Osteoblast (primary cell): Measurements from ENCODE around the gene SMC4. TPM values are rescaled to one million over a fixed set of nuclear protein-coding genes. Genes with fewer than 3 reads are reported as not detected.

Experiments
- DNase-seq: peaks from one replicate; pipeline ENCODE4 v3.0.0; 2011; ENCODE audit warnings: low spot score, mixed read lengths; ENCODE audit not compliant: insufficient read length; ENCODE audit errors: missing footprints
- H2AFZ ChIP-seq: 2 replicates; pipeline ENCODE4 v1.6.0; 2011; ENCODE audit warnings: mild to moderate bottlenecking, low read length
- H3K27ac ChIP-seq: 2 replicates; pipeline ENCODE4 v1.5.1; 2011; ENCODE audit warnings: mild to moderate bottlenecking, low read depth, low read length, moderate library complexity
- H3K27me3 ChIP-seq: 2 replicates; pipeline ENCODE4 v1.6.0; 2012; ENCODE audit warnings: mild to moderate bottlenecking, control low read depth, inconsistent platforms, low read length, moderate library complexity; ENCODE audit not compliant: insufficient read depth
- H3K36me3 ChIP-seq: 2 replicates; pipeline ENCODE4 v1.5.1; 2011; ENCODE audit warnings: mild to moderate bottlenecking, low read length, control low read depth, moderate library complexity; ENCODE audit not compliant: insufficient read depth
- H3K4me1 ChIP-seq: 2 replicates; pipeline ENCODE4 v1.5.1; 2011; ENCODE audit warnings: mild to moderate bottlenecking, low read length, control low read depth, moderate library complexity; ENCODE audit not compliant: insufficient read depth
- H3K4me2 ChIP-seq: 2 replicates; pipeline ENCODE4 v1.6.0; 2011; ENCODE audit warnings: mild to moderate bottlenecking, low read length; ENCODE audit not compliant: insufficient read depth
- H3K4me3 ChIP-seq: fragments of 200-600 bp; sonication (generic); 3 replicates; pipeline ENCODE4 v1.5.1; 2012; ENCODE audit warnings: mild to moderate bottlenecking, low read length, inconsistent platforms; ENCODE audit not compliant: insufficient read depth
- H3K79me2 ChIP-seq: 2 replicates; pipeline ENCODE4 v1.6.0; 2012; ENCODE audit warnings: mild to moderate bottlenecking, low read length, control low read depth, inconsistent platforms; ENCODE audit not compliant: insufficient read depth
- H3K9me3 ChIP-seq: 2 replicates; pipeline ENCODE4 v1.5.1; 2011; ENCODE audit warnings: low read depth, low read length, control low read depth
- H4K20me1 ChIP-seq: 2 replicates; pipeline ENCODE4 v1.6.0; 2012; ENCODE audit warnings: mild to moderate bottlenecking, low read length, control low read depth; ENCODE audit not compliant: insufficient read depth
- total RNA-seq: library from RNA; depleted of rRNA; stranded (reverse); fragments of >200 nt; gene quantifications from 2 replicates; pipeline ENCODE4 v1.2.3, GENCODE V29; 2012
- TF ChIP-seq, protein P1 (sequence below): IDR thresholded peaks from 2 replicates; pipeline ENCODE4 v1.5.1; 2011; ENCODE audit warnings: mild to moderate bottlenecking, low read depth, low read length, moderate library complexity; ENCODE audit errors: extremely low read depth

Gene SMC4
- total RNA-seq, 1 donor: 32.9 TPM

DNA sequence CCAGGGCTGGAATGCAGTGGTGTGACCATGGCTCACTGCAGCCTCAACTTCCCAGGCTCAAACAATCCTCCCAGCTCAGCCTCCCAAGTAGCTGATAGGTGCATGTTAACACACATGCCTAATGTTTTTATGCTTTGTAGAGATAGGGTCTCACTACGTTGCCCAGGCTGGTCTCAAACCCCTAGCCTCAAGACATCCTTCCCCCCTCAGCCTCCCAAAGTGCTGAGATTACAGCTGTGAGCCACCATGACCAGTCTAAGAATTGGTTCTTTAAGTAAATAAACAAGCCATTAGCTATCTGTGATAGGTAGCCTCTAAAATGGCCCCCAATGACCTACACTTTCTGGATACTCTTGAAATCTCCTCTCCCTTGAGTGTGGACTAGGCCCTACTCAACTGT, 46.4 kb downstream of the SMC4 start:
- H3K79me2 ChIP-seq: peaks cover 78% of the 10 kb centered on the region
- H4K20me1 ChIP-seq: peaks cover 3% of the 10 kb centered on the region
- H3K4me1 ChIP-seq: peaks cover 39% of the 10 kb centered on the region
- H3K27ac ChIP-seq: no peak overlapping the region
- no peak for DNase-seq
- no peak overlapping the region for H2AFZ ChIP-seq
- H3K27me3 ChIP-seq: no peaks in the 10 kb centered on the region
- H3K4me2 ChIP-seq: peak overlapping the region; percentile 15
- H3K9me3 ChIP-seq: no peaks in the 10 kb centered on the region
- H3K4me3 ChIP-seq: no peak overlapping the region
- H3K36me3 ChIP-seq: peaks cover 16% of the 10 kb centered on the region
- TF ChIP-seq, protein P1, sequence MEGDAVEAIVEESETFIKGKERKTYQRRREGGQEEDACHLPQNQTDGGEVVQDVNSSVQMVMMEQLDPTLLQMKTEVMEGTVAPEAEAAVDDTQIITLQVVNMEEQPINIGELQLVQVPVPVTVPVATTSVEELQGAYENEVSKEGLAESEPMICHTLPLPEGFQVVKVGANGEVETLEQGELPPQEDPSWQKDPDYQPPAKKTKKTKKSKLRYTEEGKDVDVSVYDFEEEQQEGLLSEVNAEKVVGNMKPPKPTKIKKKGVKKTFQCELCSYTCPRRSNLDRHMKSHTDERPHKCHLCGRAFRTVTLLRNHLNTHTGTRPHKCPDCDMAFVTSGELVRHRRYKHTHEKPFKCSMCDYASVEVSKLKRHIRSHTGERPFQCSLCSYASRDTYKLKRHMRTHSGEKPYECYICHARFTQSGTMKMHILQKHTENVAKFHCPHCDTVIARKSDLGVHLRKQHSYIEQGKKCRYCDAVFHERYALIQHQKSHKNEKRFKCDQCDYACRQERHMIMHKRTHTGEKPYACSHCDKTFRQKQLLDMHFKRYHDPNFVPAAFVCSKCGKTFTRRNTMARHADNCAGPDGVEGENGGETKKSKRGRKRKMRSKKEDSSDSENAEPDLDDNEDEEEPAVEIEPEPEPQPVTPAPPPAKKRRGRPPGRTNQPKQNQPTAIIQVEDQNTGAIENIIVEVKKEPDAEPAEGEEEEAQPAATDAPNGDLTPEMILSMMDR: no peak

DNA sequence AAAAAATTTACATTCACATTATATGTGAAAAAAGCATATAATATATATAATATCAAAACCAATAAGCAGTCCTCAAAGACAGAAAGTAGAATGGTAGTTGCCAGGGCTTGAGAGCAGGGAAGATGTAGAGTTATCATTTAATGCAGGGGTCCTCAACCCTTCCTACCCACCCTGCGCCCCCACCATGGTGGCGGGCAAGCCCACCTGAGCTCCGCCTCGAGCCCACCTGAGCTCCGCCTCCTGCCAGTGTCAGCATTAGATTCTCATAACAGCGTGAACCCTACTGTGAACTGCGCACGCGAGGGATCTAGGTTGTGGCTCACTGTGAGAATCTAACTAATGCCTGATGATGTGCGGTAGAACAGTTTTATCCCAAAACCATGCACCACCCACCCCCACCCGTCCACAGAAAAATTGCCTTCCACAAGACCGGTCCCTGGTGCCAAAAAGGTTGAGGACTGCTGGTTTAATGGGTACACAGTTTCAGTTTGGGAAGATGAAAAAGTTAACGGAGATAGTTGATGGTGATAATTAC, 47.1 kb downstream of the SMC4 start:
- H3K4me3 ChIP-seq: no peak overlapping the region

DNA sequence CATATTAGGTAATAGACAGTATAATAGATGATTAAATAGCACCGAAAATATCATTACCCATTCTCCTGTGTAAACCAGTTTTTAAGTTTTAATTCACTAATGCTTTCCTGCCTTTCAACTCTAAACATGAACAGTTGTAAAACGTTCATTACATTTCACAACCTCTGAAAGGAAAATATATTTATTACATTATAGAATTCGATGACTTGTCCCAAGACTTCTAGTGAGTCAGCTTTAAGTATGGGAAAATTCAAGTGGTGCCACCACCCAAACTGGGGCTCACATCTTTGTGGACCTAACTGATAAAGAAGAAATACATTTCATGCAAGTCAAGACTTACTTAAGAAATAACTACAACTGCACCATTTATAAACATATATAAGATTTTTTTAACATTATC, 48.1 kb downstream of the SMC4 start:
- Histone ChIP-seq H3K4me1 (peaks cover 37% of the 10 kb centered on the region), H3K9me3 (no peaks in the 10 kb centered on the region), H3K27me3 (no peaks in the 10 kb centered on the region), H3K4me2 (peak overlapping the region; percentile 86), H4K20me1 (no peaks in the 10 kb centered on the region), H3K79me2 (peaks cover 68% of the 10 kb centered on the region), H3K4me3 (peak overlapping the region; percentile 75), H3K36me3 (peaks cover 16% of the 10 kb centered on the region), H3K27ac (peak overlapping the region; percentile 89), H2AFZ (no peak overlapping the region)
- peak; percentile 79 for DNase-seq
- TF ChIP-seq, protein P1: no peak

More for the DNA sequence above, 47.1 kb downstream of the SMC4 start:
- peak overlapping the region; percentile 89 for H3K27ac ChIP-seq
- H3K27me3 ChIP-seq: no peaks in the 10 kb centered on the region
- H2AFZ ChIP-seq: no peak overlapping the region
- H3K79me2 ChIP-seq: peaks cover 72% of the 10 kb centered on the region
- no peaks in the 10 kb centered on the region for H3K9me3 ChIP-seq
- peak overlapping the region; percentile 86 for H3K4me2 ChIP-seq
- TF ChIP-seq, protein P1: no peak
- peaks cover 16% of the 10 kb centered on the region for H3K36me3 ChIP-seq
- DNase-seq: no peak
- no peaks in the 10 kb centered on the region for H4K20me1 ChIP-seq
- H3K4me1 ChIP-seq: peaks cover 42% of the 10 kb centered on the region

GRCh38 chr3:160448845-160449635, 49.6 kb downstream of the SMC4 start:
- H3K36me3 ChIP-seq: peaks cover 16% of the 10 kb centered on the region
- no peaks in the 10 kb centered on the region for H3K9me3 ChIP-seq
- H3K4me3 ChIP-seq: peak overlapping the region; percentile 75
- peak overlapping the region; percentile 89 for H3K27ac ChIP-seq
- TF ChIP-seq, protein P1: no peak
- no peaks in the 10 kb centered on the region for H4K20me1 ChIP-seq
- peaks cover 54% of the 10 kb centered on the region for H3K79me2 ChIP-seq
- H2AFZ ChIP-seq: peak overlapping the region; percentile 97
- no peak for DNase-seq
- H3K27me3 ChIP-seq: no peaks in the 10 kb centered on the region
- peaks cover 37% of the 10 kb centered on the region for H3K4me1 ChIP-seq
- H3K4me2 ChIP-seq: peak overlapping the region; percentile 86
